K562 (cell line): Measurements from ENCODE around the gene RIPPLY3. TPM values are rescaled to one million over a fixed set of nuclear protein-coding genes. Genes with fewer than 3 reads are reported as not detected.
A peak's percentile ranks its signal among the peaks of the same experiment; 100 is the strongest.

ENCODE experiments used
- CBFB ChIP-seq: sonication (generic); formaldehyde crosslinking; IDR thresholded peaks from 2 replicates; pipeline ENCODE4 v1.4.0; 2020; ENCODE audit warnings: mild to moderate bottlenecking, missing genetic modification reagents
- CHD2 ChIP-seq: IDR thresholded peaks from 2 replicates; pipeline ENCODE4 v1.6.1; 2011; ENCODE audit warnings: low read depth, low read length
- ELF1 ChIP-seq: fragments of 200-800 bp; sonication (Bioruptor generic); IDR thresholded peaks from 2 replicates; pipeline ENCODE4 v1.6.1; 2016; ENCODE audit warnings: missing genetic modification characterization, missing compliant biosample characterization
- HDAC2 ChIP-seq: fragments of 450-650 bp; IDR thresholded peaks from 2 replicates; pipeline ENCODE4 v1.6.1; 2016; ENCODE audit warnings: mild to moderate bottlenecking
- MYNN ChIP-seq, 2 experiments: sonication (generic); formaldehyde crosslinking in 1 of 2; IDR thresholded peaks; 2 replicates each; pipeline versions ENCODE4 v1.5.0 to v1.6.1; 2016 to 2020; ENCODE audit warnings: antibody characterized with exemption in 1 of 2, missing genetic modification reagents in 1 of 2
- PRMT5 ChIP-seq: sonication (generic); formaldehyde crosslinking; IDR thresholded peaks from 2 replicates; pipeline ENCODE4 v1.5.0; 2020; ENCODE audit warnings: missing genetic modification reagents
- RFX7 ChIP-seq: fragments of 250-450 bp; sonication (Bioruptor Pico); IDR thresholded peaks from 2 replicates; pipeline ENCODE4 v1.5.1; 2021; ENCODE audit warnings: mild to moderate bottlenecking
- SNRNP70 ChIP-seq: fragments of 200-400 bp; formaldehyde crosslinking; optimal IDR thresholded peaks from 2 replicates; pipeline ENCODE3; 2017; ENCODE audit warnings: low read depth, low read length
- TCF7L2 ChIP-seq: fragments of 150-350 bp; IDR thresholded peaks from 2 replicates; pipeline ENCODE4 v1.6.1; 2016; ENCODE audit warnings: low read depth, mild to moderate bottlenecking, low read length, moderate library complexity
- TFAM ChIP-seq: fragments of 250-450 bp; sonication (Bioruptor Pico); conservative IDR thresholded peaks from 2 replicates; pipeline ENCODE4 v1.5.0; 2021; ENCODE audit warnings: mild to moderate bottlenecking, moderate library complexity
- THRAP3 ChIP-seq: fragments of 450-650 bp; IDR thresholded peaks from 2 replicates; pipeline ENCODE4 v1.6.1; 2016; ENCODE audit warnings: mild to moderate bottlenecking, inconsistent platforms, borderline replicate concordance
- U2AF1 ChIP-seq: fragments of 200-400 bp; formaldehyde crosslinking; optimal IDR thresholded peaks from 2 replicates; pipeline ENCODE3; 2017; ENCODE audit warnings: mild to moderate bottlenecking, low read depth, low read length, moderate library complexity
- YY1 ChIP-seq, 3 experiments: IDR thresholded peaks; 2 replicates each; pipeline ENCODE4 v1.6.1; 2011; ENCODE audit warnings: low read length in 2 of 3, mild to moderate bottlenecking in 2 of 3, moderate library complexity in 2 of 3, borderline replicate concordance in 1 of 3, control low read depth in 1 of 3, low read depth in 1 of 3; ENCODE audit not compliant: insufficient read depth in 3 of 3, insufficient replicate concordance in 2 of 3, control insufficient read depth in 1 of 3, insufficient read length in 1 of 3; ENCODE audit errors: extremely low read depth in 1 of 3
- ZBTB1 ChIP-seq: sonication (generic); formaldehyde crosslinking; IDR thresholded peaks from 2 replicates; pipeline ENCODE4 v1.8.1; 2023; ENCODE audit warnings: missing genetic modification reagents, low read depth, mild to moderate bottlenecking, borderline replicate concordance
- ZNF143 ChIP-seq: sonication (generic); formaldehyde crosslinking; IDR thresholded peaks from 2 replicates; pipeline ENCODE4 v1.9.0; 2022; ENCODE audit warnings: mild to moderate bottlenecking, missing genetic modification reagents
- ZNF274 ChIP-seq: IDR thresholded peaks from 2 replicates; pipeline ENCODE4 v1.6.1; 2011; ENCODE audit warnings: low read depth, mild to moderate bottlenecking, low read length, moderate library complexity, borderline replicate concordance
- ZNF384 ChIP-seq: IDR thresholded peaks from 2 replicates; pipeline ENCODE4 v1.6.1; 2012; ENCODE audit warnings: low read depth, low read length, improper control_type of control experiment
- ZNF445 ChIP-seq: fragments of 250-450 bp; sonication (Bioruptor Pico); IDR thresholded peaks from 2 replicates; pipeline ENCODE4 v1.4.0; 2020; ENCODE audit warnings: low read depth, mild to moderate bottlenecking, moderate library complexity
- polyA plus RNA-seq, 8 experiments: library from polyadenylated mRNA; depleted of rRNA in 4 of 8; stranded (reverse) in 5 of 8; unstranded in 3 of 8; fragments of >200 nt; fragmentation: Nextera tagmentation in 2 of 8; fragmentation: Illumina TruSeq in 1 of 8; extraction: Ambion mirVana in 2 of 8; extraction: Trizol in 1 of 8; gene quantifications; 2 replicates each; pipeline versions ENCODE4 v1.2.1 to v1.2.3, GENCODE V29; 2011 to 2014; ENCODE audit warnings: inconsistent platforms in 1 of 8, missing spikeins in 1 of 8
- total RNA-seq, 7 experiments: library from RNA; depleted of rRNA in 6 of 7; stranded (reverse); fragments of >200 nt in 6 of 7; fragmentation: Illumina TruSeq in 2 of 7; extraction: Trizol in 2 of 7; gene quantifications; 2 replicates each; pipeline versions ENCODE4 v1.2.1 to v1.2.3, GENCODE V29; 2011 to 2021; ENCODE audit warnings: low replicate concordance in 1 of 7
- TF ChIP-seq, protein P1 (sequence below): fragments of 450-650 bp; IDR thresholded peaks from 2 replicates; pipeline ENCODE4 v1.6.1; 2014; ENCODE audit warnings: low read depth, mild to moderate bottlenecking, moderate library complexity, borderline replicate concordance
- TF ChIP-seq, protein P2 (sequence below): fragments of 450-650 bp; formaldehyde crosslinking; conservative IDR thresholded peaks from 2 replicates; pipeline ENCODE4 v1.4.0; 2022; ENCODE audit warnings: mild to moderate bottlenecking, missing genetic modification characterization
- TF ChIP-seq, protein P3 (sequence below): IDR thresholded peaks from 2 replicates; pipeline ENCODE4 v1.6.1; 2016; ENCODE audit warnings: missing genetic modification characterization, missing compliant biosample characterization
- TF ChIP-seq, protein P4 (sequence below): fragments of 250-450 bp; sonication (Bioruptor Pico); IDR thresholded peaks from 2 replicates; pipeline ENCODE4 v1.8.0; 2022; ENCODE audit warnings: inconsistent platforms

RIPPLY3 gene
- total and polyA plus RNA-seq, 9 of the 15 experiments (the other 6 are each of a cell fraction or from before 2014, with no cell fraction given), result not detected

DNA sequence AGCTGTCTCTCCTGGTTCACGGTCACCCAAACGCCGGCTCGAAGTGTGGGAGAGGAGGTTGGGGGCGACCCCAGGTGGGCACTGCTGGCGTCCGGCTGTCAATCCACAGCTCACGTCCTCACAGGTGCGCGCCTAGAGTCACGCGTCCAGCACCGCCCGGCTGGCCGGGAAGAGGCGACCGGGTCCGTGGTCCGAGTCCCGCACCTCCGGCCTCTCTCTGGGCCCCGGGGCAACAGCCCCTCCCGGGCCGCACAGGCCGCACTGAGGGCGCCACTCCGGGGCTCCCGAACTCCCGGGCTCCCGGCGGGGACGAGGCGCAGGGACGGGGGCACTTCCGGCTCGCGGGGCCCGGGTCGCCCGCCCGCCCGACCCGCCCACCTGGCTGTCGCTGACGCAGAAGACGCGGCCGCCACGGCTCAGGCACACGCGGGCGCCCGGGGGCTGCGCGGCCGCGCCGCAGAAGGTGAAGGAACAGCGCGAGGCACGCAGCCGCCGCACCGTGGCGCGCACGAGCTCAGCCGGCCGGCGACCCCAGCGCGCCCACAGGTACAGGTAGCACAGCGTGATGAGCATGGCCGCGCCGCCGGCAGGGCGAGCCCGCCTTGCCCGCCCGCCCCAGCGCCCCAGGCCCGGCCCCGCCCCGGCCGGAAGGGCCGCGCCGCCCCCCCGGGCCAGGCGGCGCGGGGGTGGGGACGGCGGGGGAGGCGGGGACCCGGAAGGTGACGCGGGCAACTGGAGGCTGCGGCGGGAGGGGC, 40.3 kb upstream of the RIPPLY3 start, which contains the start of gene HLCS (continued):
- TF ChIP-seq TCF7L2 (no peak), HDAC2 (no peak; the same call in 1 of the 2 replicates), ELF1 (peak; percentile 90), ZBTB1 (CRISPR knock-in tag) (no peak; the same call in 1 of the 2 replicates), SNRNP70 (no peak), CHD2 (no peak), ZNF274 (no peak), RFX7 (CRISPR knock-in tag) (no peak), U2AF1 (no peak), ZNF445 (CRISPR knock-in tag) (no peak), MYNN (IDR thresholded peaks at IDR 0.05) (no peak), MYNN (CRISPR knock-in tag; IDR thresholded peaks at IDR 0.05) (no peak), ZNF143 (no peak), ZNF384 (no peak), THRAP3 (no peak), TFAM (no peak), PRMT5 (CRISPR knock-in tag) (no peak), YY1 (IDR thresholded peaks at IDR 0.05; ENCODE audit: borderline replicate concordance in 1 of 3, control insufficient read depth in 1 of 3, extremely low read depth in 1 of 3, insufficient read depth in 3 of 3, insufficient read length in 1 of 3, insufficient replicate concordance in 2 of 3, low read depth in 1 of 3, low read length in 2 of 3) (peak in 2 of 3 experiments; percentile 62 to 70), CBFB (CRISPR knock-in tag) (no peak)
- TF ChIP-seq, protein P1, sequence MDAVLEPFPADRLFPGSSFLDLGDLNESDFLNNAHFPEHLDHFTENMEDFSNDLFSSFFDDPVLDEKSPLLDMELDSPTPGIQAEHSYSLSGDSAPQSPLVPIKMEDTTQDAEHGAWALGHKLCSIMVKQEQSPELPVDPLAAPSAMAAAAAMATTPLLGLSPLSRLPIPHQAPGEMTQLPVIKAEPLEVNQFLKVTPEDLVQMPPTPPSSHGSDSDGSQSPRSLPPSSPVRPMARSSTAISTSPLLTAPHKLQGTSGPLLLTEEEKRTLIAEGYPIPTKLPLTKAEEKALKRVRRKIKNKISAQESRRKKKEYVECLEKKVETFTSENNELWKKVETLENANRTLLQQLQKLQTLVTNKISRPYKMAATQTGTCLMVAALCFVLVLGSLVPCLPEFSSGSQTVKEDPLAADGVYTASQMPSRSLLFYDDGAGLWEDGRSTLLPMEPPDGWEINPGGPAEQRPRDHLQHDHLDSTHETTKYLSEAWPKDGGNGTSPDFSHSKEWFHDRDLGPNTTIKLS, result no peak
- TF ChIP-seq, protein P2, sequence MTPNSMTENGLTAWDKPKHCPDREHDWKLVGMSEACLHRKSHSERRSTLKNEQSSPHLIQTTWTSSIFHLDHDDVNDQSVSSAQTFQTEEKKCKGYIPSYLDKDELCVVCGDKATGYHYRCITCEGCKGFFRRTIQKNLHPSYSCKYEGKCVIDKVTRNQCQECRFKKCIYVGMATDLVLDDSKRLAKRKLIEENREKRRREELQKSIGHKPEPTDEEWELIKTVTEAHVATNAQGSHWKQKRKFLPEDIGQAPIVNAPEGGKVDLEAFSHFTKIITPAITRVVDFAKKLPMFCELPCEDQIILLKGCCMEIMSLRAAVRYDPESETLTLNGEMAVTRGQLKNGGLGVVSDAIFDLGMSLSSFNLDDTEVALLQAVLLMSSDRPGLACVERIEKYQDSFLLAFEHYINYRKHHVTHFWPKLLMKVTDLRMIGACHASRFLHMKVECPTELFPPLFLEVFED (CRISPR knock-in tag), result no peak
- TF ChIP-seq, protein P3, sequence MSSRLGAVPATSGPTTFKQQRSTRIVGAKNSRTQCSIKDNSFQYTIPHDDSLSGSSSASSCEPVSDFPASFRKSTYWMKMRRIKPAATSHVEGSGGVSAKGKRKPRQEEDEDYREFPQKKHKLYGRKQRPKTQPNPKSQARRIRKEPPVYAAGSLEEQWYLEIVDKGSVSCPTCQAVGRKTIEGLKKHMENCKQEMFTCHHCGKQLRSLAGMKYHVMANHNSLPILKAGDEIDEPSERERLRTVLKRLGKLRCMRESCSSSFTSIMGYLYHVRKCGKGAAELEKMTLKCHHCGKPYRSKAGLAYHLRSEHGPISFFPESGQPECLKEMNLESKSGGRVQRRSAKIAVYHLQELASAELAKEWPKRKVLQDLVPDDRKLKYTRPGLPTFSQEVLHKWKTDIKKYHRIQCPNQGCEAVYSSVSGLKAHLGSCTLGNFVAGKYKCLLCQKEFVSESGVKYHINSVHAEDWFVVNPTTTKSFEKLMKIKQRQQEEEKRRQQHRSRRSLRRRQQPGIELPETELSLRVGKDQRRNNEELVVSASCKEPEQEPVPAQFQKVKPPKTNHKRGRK (tag), result no peak
- TF ChIP-seq, protein P4, sequence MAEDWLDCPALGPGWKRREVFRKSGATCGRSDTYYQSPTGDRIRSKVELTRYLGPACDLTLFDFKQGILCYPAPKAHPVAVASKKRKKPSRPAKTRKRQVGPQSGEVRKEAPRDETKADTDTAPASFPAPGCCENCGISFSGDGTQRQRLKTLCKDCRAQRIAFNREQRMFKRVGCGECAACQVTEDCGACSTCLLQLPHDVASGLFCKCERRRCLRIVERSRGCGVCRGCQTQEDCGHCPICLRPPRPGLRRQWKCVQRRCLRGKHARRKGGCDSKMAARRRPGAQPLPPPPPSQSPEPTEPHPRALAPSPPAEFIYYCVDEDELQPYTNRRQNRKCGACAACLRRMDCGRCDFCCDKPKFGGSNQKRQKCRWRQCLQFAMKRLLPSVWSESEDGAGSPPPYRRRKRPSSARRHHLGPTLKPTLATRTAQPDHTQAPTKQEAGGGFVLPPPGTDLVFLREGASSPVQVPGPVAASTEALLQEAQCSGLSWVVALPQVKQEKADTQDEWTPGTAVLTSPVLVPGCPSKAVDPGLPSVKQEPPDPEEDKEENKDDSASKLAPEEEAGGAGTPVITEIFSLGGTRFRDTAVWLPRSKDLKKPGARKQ (CRISPR knock-in tag), result no peak
